Mucosa of gallbladder (tissue), 1 donor: Measurements from ENCODE around the gene RNF135. TPM values are rescaled to one million over a fixed set of nuclear protein-coding genes. Genes with fewer than 3 reads are reported as not detected.
A peak's percentile ranks its signal among the peaks of the same experiment; 100 is the strongest.
"Not testable (repeated sequence)": the region's sequence is repeated elsewhere in the genome, so short reads cannot be mapped to it uniquely, and the experiment has no call there.

Experiments
- DNase-seq: peaks from one replicate; pipeline ENCODE4 v3.0.0-alpha.2; 2020; ENCODE audit warnings: low spot score
- total RNA-seq: library from RNA; stranded (reverse); gene quantifications from one replicate; pipeline ENCODE4 v1.2.1, GENCODE V29; 2021
- donor health status: DM: no; HTN: no; CAD: no.

RNF135 gene
- total RNA-seq, 1 donor from 2014 or later: 22.3 TPM

DNA sequence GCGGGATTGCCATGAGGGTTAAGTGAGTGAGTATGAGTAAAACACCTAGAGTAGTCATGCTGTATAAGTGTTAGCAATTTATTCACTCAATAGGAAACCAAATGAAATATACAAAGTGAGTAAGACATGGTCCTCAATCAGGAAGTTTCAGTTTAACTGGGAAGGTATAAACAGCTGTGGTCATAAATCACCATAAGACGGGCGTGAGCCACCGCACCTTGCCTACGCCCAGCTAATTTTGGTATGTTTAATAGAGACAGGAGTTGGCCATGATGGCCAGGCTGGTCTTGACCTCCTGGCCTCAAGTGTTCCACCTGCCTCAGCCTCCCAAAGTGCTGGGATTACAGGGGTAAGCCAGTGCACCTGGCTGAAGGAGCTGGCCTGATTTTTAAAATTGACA lies 27.0 kb downstream of the RNF135 start:
- no peak for DNase-seq

GRCh38 chr17:31002047-31002446 lies 31.2 kb downstream of the RNF135 start:
- no peak for DNase-seq

- no peak for DNase-seq
Observed at GRCh38 chr17:31003225-31003866, 32.5 kb downstream of the RNF135 start.

GRCh38 chr17:31004160-31004559 lies 33.3 kb downstream of the RNF135 start:
- no peak for DNase-seq

DNA sequence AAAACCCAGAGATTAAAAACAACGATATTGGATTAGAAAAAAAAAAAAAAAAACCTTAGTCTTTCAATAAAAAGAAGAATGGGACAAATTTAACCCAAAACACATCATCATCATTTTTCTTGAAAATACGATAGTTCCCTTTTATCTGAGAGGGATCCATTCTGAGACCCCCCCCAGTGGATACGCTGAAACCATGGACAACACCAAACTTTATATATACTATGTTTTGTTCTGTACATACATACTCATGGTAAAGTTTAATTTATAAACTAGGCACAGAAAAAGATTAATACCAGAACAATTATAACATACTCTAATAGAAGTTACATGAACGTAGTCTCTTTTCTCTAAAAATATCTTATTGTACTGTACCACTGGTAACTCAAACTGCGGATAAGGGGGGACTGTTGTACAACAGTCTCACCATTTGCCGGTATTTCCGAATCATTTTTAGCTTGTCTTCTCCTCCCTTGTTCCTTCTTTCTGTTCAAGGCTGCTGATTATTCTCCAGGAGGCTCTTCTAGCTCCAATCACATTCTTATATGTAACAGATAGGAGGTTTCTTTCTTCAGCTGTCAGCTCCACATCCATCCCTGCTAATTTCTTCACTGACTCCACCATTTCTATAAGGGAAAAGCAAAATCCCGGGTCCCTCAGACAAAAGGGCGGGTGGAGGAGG lies 37.0 kb downstream of the RNF135 start:
- no peak for DNase-seq

- DNase-seq: peak; percentile 50
Observed at GRCh38 chr17:31008374-31009041, 37.7 kb downstream of the RNF135 start.

DNA sequence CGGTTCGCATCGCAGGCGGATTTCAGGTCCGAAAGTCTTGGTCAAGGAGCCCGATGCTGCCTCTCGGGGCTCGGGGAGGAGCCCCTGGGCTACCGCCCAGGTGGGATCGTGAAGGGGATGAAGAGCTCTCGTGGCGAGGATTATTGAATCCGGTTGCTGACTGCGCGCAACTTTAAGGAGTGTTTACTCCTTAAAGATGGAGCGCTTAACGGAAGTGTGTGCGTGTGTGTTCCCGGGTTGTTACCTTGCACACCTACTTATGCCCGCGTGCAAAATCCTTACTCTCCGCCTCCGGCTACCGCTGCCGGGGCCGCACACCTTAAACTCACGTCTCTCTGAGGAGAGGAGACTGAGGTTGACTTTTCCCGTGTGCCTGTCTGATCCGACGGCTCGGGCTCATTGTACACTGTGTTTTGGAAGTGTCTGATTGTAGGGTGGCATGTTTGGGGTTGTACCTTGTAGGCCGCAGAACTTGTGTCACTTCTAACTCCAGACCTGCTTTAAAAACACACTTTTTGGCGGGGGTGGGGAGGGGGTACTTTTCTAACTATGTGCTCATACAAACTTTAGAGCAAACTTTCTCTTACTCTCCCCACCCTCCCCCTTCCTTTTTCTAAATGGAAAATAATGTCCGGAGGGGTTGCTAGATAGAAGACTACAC lies 38.3 kb downstream of the RNF135 start:
- DNase-seq: not testable (repeated sequence)

- DNase-seq: not testable (repeated sequence)
Observed at GRCh38 chr17:31010014-31010413, 39.2 kb downstream of the RNF135 start.

DNA sequence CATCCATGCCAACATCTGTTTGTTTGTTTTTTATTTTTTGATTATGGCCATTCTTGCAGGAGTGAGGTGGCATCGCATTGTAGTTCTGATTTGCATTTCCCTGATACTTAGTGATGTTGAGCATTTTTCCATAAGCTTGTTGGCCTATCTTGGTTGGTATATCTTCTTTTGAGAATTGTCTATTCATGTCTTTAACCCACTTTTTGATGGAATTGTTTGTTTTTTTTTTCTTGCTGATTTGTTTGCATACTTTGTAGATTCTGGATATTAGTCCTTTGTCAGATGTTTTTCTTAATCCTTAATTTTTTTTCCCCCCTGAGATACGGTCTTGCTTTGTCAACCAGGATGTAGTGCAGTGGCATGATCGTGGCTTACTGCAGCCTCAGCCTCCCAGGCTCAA lies 43.0 kb downstream of the RNF135 start:
- DNase-seq: no peak

DNA sequence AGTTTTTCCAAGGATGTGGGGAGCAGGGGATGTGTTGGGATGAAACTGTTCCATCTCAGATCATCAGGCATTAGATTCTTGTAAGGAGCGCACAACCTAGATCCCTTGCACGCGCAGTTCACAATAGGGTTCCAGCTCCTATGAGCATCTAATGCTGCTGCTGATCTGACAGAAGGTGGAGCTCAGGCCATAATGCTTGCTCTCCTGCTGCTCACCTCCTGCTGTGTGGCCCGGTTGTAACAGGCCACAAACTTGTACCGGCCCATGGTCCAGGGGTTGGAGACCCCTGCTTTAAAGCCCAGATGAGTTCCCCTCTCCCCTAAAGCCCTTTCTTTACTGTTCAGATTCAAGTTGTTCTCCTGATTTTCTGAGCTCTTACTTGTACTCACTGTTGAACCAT lies 44.8 kb downstream of the RNF135 start:
- DNase-seq: no peak

DNA sequence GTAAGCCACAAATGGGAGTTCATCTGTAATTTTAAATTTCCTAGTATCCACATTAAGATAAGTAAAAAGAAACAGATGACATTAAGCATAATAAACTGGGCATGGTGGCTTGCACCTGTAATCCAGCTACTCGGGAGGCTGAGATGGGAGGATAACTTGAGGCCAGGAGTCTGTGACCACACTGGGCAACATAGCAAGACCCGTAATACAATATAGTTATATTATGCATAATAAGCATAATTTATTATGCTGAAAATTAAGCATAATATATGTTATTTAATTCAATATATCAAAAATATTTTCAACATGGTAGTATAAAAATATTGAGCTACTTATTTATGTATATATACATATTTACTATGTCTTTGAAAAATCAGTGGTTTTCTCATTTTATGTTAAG lies 48.2 kb downstream of the RNF135 start:
- no peak for DNase-seq

DNA sequence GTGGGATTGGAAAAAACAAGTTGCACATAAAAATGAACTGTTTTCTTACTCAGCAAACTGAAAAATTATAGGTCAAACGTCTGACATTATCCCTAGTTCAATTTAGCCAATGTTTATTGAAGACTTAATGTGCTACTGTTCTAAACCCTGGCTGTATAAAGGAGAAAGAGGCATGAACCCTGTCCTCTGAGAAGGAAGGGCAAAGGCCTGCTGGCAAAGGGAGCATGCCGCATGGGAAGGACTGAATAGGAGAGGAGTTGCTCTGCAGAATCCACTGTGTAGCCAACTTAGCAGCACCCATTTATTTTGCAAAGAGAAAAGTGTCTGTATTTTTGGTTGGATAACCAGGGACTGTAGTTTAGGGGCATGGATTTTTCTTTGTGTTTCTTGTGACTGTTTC lies 52.3 kb downstream of the RNF135 start:
- not testable (repeated sequence) for DNase-seq

GRCh38 chr17:31031841-31032240 lies 61.0 kb downstream of the RNF135 start:
- no peak for DNase-seq

DNA sequence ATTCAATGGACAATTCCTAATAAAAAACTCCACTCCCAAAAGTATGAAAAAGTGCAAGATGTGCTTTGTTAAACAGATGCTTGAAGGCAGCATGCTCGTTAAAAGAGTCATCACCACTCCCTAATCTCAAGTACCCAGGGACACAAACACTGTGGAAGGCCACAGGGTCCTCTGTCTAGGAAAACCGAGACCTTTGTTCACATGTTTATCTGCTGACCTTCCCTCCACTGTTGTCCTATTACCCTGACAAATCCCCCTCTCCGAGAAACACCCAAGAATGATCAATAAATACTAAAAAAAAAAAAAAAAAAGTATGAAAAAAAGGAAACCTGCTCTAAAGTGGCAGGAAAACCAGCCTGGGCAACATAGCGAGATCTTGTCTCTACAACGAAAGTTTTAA lies 64.8 kb downstream of the RNF135 start:
- not testable (repeated sequence) for DNase-seq

DNA sequence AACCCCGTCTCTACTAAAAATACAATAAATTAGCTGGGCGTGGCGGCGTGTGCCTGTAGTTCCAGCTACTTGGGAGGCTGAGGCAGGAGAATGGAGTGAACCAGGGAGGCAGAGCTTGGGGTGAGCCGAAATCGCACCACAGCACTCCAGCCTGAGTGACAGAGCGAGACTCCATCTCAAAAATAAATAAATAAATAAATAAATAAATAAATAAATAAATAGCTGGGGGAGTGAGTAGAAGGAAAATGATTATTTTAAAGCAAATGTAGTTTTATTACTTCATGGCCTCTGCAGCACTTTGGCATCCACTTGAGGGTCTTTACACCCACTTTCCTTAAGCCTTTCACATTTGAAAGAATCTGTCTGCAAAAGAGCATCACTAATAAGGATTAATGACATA lies 70.0 kb downstream of the RNF135 start:
- not testable (repeated sequence) for DNase-seq

DNA sequence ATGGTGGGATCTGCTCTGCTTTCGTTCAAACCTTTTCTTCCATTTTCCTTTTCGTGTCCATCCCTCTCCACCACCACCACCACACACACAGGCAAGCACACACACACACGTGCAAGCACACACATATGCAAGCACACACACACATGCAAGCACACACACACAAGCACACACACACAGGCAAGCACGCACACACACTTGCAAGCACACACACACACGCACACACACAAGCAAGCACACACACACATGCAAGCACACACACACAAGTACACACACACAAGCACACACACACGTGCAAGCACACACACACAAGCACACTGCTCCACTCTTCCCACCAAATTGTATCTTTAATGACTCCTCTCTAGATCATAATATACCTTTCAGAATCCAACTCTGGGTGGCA lies 71.5 kb downstream of the RNF135 start:
- not testable (repeated sequence) for DNase-seq

DNA sequence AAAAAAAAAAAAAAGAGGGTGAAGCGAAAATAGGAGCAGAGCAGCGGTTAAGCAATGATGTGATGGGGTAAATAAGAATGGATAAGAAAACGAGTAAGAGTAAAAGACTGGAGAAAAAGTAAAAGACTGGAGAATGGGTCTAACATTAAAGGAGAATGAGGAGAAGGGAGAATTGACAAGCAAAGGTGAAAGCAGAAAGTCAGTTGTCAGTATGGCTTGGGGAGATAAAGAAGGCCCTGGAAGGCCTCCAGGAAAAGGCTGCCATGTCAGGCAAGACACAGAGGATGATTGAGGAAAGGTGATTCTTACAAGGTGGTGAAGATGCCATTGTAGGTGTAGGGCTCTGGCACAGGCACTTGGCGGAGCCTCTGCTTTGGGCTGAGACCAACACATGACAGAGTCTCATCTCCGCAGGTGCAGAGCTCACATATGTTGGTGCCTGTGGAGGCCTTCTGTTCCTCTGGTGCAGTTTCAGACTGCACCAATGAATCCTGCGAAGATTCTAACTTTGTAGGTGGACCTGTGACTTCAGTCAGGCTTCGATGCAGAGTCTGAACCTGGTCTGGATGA lies 76.1 kb downstream of the RNF135 start:
- not testable (repeated sequence) for DNase-seq

- DNase-seq: no peak
Observed at GRCh38 chr17:31048142-31048541, 77.3 kb downstream of the RNF135 start.

DNA sequence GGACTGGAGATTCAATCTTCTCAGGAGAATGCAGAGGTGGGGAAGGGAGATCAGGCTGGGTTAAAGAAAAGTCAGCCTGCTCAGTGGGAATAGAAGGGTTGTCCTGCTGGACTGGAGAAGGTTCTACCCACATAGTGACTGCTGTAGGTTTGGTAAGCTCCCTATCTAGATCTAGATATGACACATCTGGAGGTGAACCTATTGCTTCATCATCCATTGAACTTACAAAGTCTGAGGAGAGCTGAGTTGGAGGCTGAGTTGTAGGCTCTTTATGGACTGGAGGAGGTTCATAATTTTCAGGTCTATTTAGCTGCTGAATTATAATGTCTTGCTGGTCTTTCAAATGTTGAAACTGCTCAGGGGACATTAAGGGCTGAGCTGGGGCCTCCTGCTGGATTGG lies 77.9 kb downstream of the RNF135 start:
- no peak for DNase-seq
